ENCODE results near the gene BTK.

The BTK gene

GRCh38 chrX:101398694-101399093 is 12.7 kb upstream of the BTK start:
- no peak for TF ChIP-seq CTCF (IDR thresholded peaks at IDR 0.05; ENCODE audit: insufficient read depth, low read length, missing control alignments)
- H3K4me3 ChIP-seq (ENCODE audit: low read depth, low read length): no peak overlapping the region
- POLR2A ChIA-PET: no interaction called here
- DNase-seq (ENCODE audit: low read depth, low spot score): no peak
- CTCF ChIA-PET: interaction anchor here (2.3 kb wide), 1 partner anchor 17 kb away, joined by 7 read pairs; no protein-coding TSS in a partner anchor

- TF ChIP-seq CTCF (IDR thresholded peaks at IDR 0.05; ENCODE audit: insufficient read depth, low read length, missing control alignments): no peak
- H3K4me3 ChIP-seq (ENCODE audit: low read depth, low read length): no peak overlapping the region
- CTCF ChIA-PET: interaction anchor here (2.3 kb wide), 1 partner anchor 18 kb away, joined by 7 read pairs; no protein-coding TSS in a partner anchor
- no peak for DNase-seq (ENCODE audit: low read depth, low spot score)
- POLR2A ChIA-PET: no interaction called here
Observed at GRCh38 chrX:101397779-101398178, 11.8 kb upstream of the BTK start.

GRCh38 chrX:101395789-101396188 is 9.8 kb upstream of the BTK start:
- ChIA-PET CTCF (no interaction called here), POLR2A (no interaction called here)
- no peak overlapping the region for H3K4me3 ChIP-seq (ENCODE audit: low read depth, low read length)
- no peak for TF ChIP-seq CTCF (IDR thresholded peaks at IDR 0.05; ENCODE audit: insufficient read depth, low read length, missing control alignments)
- no peak for DNase-seq (ENCODE audit: low read depth, low spot score)

- H3K4me3 ChIP-seq (ENCODE audit: low read depth, low read length): no peak overlapping the region
- ChIA-PET POLR2A (no interaction called here), CTCF (no interaction called here)
- DNase-seq (ENCODE audit: low read depth, low spot score): no peak
- no peak for TF ChIP-seq CTCF (IDR thresholded peaks at IDR 0.05; ENCODE audit: insufficient read depth, low read length, missing control alignments)
Observed at GRCh38 chrX:101394372-101394771, 8.4 kb upstream of the BTK start.

- no peak for DNase-seq (ENCODE audit: low read depth, low spot score)
- ChIA-PET POLR2A (no interaction called here), CTCF (no interaction called here)
- no peak overlapping the region for H3K4me3 ChIP-seq (ENCODE audit: low read depth, low read length)
- TF ChIP-seq CTCF (IDR thresholded peaks at IDR 0.05; ENCODE audit: insufficient read depth, low read length, missing control alignments): no peak
Observed at GRCh38 chrX:101393530-101394305, 7.7 kb upstream of the BTK start.

GRCh38 chrX:101391831-101392230 is 5.8 kb upstream of the BTK start:
- TF ChIP-seq CTCF (IDR thresholded peaks at IDR 0.05; ENCODE audit: insufficient read depth, low read length, missing control alignments): no peak
- DNase-seq (ENCODE audit: low read depth, low spot score): no peak
- POLR2A ChIA-PET: interaction anchor here (2.0 kb wide), 1 partner anchor 12 kb away, joined by 17 read pairs; no protein-coding TSS in a partner anchor
- H3K4me3 ChIP-seq (ENCODE audit: low read depth, low read length): peak overlapping the region; percentile 74
- CTCF ChIA-PET: interaction anchor here (1.5 kb wide), 1 partner anchor 38 kb away, joined by 4 read pairs; no protein-coding TSS in a partner anchor
